HepG2 (cell line): ENCODE results near the gene RBCK1. TPM values are rescaled to one million over a fixed set of nuclear protein-coding genes. Genes with fewer than 3 reads are reported as not detected.

ENCODE experiments used
- ATAD3A ChIP-seq: sonication (generic); formaldehyde crosslinking; IDR thresholded peaks from 2 replicates; pipeline ENCODE4 v1.4.0; 2020; ENCODE audit warnings: missing genetic modification reagents
- GTF3A ChIP-seq: sonication (generic); formaldehyde crosslinking; conservative IDR thresholded peaks from 2 replicates; pipeline ENCODE4 v1.4.0; 2020; ENCODE audit warnings: mild to moderate bottlenecking, missing genetic modification reagents
- HNRNPH1 ChIP-seq: fragments of 200-400 bp; formaldehyde crosslinking; optimal IDR thresholded peaks from 2 replicates; pipeline ENCODE3; 2017; ENCODE audit warnings: mild to moderate bottlenecking, low read depth, low read length
- HNRNPK ChIP-seq: fragments of 200-400 bp; formaldehyde crosslinking; IDR thresholded peaks from 2 replicates; pipeline ENCODE4 v1.6.1; 2018; ENCODE audit warnings: low read length, low read depth, moderate library complexity, mild to moderate bottlenecking; ENCODE audit not compliant: poor library complexity, severe bottlenecking
- KLF16 ChIP-seq, 2 experiments: sonication (generic) in 1 of 2; formaldehyde crosslinking in 1 of 2; IDR thresholded peaks; 2 replicates each; pipeline versions ENCODE4 v1.6.1 to v1.8.0; 2016 to 2023; ENCODE audit warnings: missing genetic modification reagents in 2 of 2, missing compliant biosample characterization in 1 of 2
- MTA1 ChIP-seq: sonication (generic); formaldehyde crosslinking; IDR thresholded peaks from 2 replicates; pipeline ENCODE4 v1.4.0; 2020; ENCODE audit warnings: missing genetic modification reagents, mild to moderate bottlenecking, borderline replicate concordance
- STAT5B ChIP-seq: sonication (generic); formaldehyde crosslinking; IDR thresholded peaks from 2 replicates; pipeline ENCODE4 v1.4.0; 2020; ENCODE audit warnings: missing genetic modification reagents
- ZFAT ChIP-seq: sonication (generic); formaldehyde crosslinking; conservative IDR thresholded peaks from 2 replicates; pipeline ENCODE4 v1.8.1; 2023; ENCODE audit warnings: missing genetic modification reagents, inconsistent platforms
- ZNF326 ChIP-seq: sonication (generic); formaldehyde crosslinking; IDR thresholded peaks from 2 replicates; pipeline ENCODE4 v1.4.0; 2020; ENCODE audit warnings: missing genetic modification reagents, borderline replicate concordance
- ZZZ3 ChIP-seq: sonication (generic); formaldehyde crosslinking; IDR thresholded peaks from 2 replicates; pipeline ENCODE4 v1.4.0; 2020; ENCODE audit warnings: missing genetic modification reagents, mild to moderate bottlenecking, borderline replicate concordance
- polyA plus RNA-seq, 8 experiments: library from polyadenylated mRNA; depleted of rRNA in 3 of 8; stranded (reverse) in 7 of 8; unstranded in 1 of 8; fragments of >200 nt; fragmentation: Illumina TruSeq in 4 of 8; extraction: Trizol in 4 of 8; gene quantifications; 2 replicates each; pipeline versions ENCODE4 v1.2.1 to v1.2.3, GENCODE V29; 2011 to 2016; ENCODE audit warnings: low read depth in 4 of 8, missing spikeins in 1 of 8, mixed read lengths in 1 of 8; ENCODE audit not compliant: insufficient read depth in 1 of 8
- total RNA-seq, 5 experiments: library from RNA; depleted of rRNA; stranded (reverse); fragments of >200 nt; fragmentation: Illumina TruSeq; extraction: Trizol; gene quantifications; 2 replicates each; pipeline ENCODE4 v1.2.3, GENCODE V29; 2016; ENCODE audit warnings: low read depth in 1 of 5
- TF ChIP-seq, protein P1 (sequence below), 2 experiments: fragments of 450-650 bp in 1 of 2; sonication (generic) in 1 of 2; formaldehyde crosslinking in 1 of 2; IDR thresholded peaks; 2 replicates each; pipeline versions ENCODE4 v1.6.1 to v1.8.0; 2016 to 2022; ENCODE audit warnings: antibody characterized with exemption in 1 of 2, mild to moderate bottlenecking in 1 of 2, missing genetic modification reagents in 1 of 2
- TF ChIP-seq, protein P2 (sequence below): sonication (generic); formaldehyde crosslinking; IDR thresholded peaks from 2 replicates; pipeline ENCODE4 v1.8.0; 2023; ENCODE audit warnings: mild to moderate bottlenecking, missing genetic modification reagents
- TF ChIP-seq, protein P3 (sequence below): sonication (generic); formaldehyde crosslinking; IDR thresholded peaks from 2 replicates; pipeline ENCODE4 v1.5.1; 2020; ENCODE audit warnings: mild to moderate bottlenecking, missing genetic modification reagents, moderate library complexity
- TF ChIP-seq, protein P4 (sequence below): sonication (generic); formaldehyde crosslinking; IDR thresholded peaks from 2 replicates; pipeline ENCODE4 v1.5.0; 2020; ENCODE audit warnings: mild to moderate bottlenecking, low read depth, missing genetic modification reagents, borderline replicate concordance

RBCK1 gene
- total and polyA plus RNA-seq, 2 of the 13 experiments (the other 11 are each of a cell fraction or from before 2014, with no cell fraction given), result 149 to 215 TPM

DNA sequence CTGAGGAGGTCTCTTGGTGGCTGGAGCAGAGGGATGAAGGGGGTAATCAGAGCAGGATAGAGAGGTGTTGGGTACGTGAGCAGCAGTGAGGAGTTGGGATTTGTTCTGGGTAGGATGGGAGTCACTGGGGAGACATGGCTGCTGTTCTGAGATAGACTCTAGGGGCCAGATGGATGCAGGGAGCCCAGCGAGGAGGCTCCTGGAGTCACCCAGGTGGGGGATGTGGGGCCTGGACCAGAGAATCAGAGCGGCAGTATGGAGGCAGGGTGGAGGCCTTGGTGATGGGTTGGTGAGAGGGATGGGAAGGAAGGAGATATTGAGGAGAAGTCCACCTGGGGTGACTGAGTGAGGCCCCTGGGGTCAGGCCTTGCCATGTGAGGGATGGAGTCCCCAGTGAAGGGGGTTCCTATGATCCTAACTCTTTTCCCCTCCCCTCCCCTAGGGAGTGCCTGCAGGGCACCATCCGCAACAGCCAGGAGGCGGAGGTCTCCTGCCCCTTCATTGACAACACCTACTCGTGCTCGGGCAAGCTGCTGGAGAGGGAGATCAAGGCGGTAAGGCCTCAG lies 13.7 kb downstream of the RBCK1 start (continued):
- TF ChIP-seq, protein P1, sequence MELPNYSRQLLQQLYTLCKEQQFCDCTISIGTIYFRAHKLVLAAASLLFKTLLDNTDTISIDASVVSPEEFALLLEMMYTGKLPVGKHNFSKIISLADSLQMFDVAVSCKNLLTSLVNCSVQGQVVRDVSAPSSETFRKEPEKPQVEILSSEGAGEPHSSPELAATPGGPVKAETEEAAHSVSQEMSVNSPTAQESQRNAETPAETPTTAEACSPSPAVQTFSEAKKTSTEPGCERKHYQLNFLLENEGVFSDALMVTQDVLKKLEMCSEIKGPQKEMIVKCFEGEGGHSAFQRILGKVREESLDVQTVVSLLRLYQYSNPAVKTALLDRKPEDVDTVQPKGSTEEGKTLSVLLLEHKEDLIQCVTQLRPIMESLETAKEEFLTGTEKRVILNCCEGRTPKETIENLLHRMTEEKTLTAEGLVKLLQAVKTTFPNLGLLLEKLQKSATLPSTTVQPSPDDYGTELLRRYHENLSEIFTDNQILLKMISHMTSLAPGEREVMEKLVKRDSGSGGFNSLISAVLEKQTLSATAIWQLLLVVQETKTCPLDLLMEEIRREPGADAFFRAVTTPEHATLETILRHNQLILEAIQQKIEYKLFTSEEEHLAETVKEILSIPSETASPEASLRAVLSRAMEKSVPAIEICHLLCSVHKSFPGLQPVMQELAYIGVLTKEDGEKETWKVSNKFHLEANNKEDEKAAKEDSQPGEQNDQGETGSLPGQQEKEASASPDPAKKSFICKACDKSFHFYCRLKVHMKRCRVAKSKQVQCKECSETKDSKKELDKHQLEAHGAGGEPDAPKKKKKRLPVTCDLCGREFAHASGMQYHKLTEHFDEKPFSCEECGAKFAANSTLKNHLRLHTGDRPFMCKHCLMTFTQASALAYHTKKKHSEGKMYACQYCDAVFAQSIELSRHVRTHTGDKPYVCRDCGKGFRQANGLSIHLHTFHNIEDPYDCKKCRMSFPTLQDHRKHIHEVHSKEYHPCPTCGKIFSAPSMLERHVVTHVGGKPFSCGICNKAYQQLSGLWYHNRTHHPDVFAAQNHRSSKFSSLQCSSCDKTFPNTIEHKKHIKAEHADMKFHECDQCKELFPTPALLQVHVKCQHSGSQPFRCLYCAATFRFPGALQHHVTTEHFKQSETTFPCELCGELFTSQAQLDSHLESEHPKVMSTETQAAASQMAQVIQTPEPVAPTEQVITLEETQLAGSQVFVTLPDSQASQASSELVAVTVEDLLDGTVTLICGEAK (IDR thresholded peaks at IDR 0.05), result no peak
- TF ChIP-seq, protein P1 (CRISPR knock-in tag; IDR thresholded peaks at IDR 0.05), result no peak
- no peak for TF ChIP-seq MTA1 (CRISPR knock-in tag)
- peak; percentile 28 for TF ChIP-seq HNRNPH1
- no peak for TF ChIP-seq ZFAT (CRISPR knock-in tag)
- TF ChIP-seq, protein P2, sequence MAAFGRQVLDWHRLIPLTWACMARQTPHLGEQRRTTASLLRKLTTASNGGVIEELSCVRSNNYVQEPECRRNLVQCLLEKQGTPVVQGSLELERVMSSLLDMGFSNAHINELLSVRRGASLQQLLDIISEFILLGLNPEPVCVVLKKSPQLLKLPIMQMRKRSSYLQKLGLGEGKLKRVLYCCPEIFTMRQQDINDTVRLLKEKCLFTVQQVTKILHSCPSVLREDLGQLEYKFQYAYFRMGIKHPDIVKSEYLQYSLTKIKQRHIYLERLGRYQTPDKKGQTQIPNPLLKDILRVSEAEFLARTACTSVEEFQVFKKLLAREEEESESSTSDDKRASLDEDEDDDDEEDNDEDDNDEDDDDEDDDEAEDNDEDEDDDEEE (CRISPR knock-in tag), result no peak
- no peak for TF ChIP-seq KLF16 (CRISPR knock-in tag; IDR thresholded peaks at IDR 0.05)
- TF ChIP-seq, protein P3, sequence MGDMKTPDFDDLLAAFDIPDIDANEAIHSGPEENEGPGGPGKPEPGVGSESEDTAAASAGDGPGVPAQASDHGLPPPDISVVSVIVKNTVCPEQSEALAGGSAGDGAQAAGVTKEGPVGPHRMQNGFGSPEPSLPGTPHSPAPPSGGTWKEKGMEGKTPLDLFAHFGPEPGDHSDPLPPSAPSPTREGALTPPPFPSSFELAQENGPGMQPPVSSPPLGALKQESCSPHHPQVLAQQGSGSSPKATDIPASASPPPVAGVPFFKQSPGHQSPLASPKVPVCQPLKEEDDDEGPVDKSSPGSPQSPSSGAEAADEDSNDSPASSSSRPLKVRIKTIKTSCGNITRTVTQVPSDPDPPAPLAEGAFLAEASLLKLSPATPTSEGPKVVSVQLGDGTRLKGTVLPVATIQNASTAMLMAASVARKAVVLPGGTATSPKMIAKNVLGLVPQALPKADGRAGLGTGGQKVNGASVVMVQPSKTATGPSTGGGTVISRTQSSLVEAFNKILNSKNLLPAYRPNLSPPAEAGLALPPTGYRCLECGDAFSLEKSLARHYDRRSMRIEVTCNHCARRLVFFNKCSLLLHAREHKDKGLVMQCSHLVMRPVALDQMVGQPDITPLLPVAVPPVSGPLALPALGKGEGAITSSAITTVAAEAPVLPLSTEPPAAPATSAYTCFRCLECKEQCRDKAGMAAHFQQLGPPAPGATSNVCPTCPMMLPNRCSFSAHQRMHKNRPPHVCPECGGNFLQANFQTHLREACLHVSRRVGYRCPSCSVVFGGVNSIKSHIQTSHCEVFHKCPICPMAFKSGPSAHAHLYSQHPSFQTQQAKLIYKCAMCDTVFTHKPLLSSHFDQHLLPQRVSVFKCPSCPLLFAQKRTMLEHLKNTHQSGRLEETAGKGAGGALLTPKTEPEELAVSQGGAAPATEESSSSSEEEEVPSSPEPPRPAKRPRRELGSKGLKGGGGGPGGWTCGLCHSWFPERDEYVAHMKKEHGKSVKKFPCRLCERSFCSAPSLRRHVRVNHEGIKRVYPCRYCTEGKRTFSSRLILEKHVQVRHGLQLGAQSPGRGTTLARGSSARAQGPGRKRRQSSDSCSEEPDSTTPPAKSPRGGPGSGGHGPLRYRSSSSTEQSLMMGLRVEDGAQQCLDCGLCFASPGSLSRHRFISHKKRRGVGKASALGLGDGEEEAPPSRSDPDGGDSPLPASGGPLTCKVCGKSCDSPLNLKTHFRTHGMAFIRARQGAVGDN (CRISPR knock-in tag), result 0 out of 2 replicates have a peak, but pooled peaks have one; percentile 8
- no peak for TF ChIP-seq ZZZ3 (CRISPR knock-in tag)
- no peak for TF ChIP-seq STAT5B (CRISPR knock-in tag)
- no peak for TF ChIP-seq GTF3A (CRISPR knock-in tag)
- no peak for TF ChIP-seq ZNF326
- TF ChIP-seq ATAD3A (CRISPR knock-in tag), result no peak
- TF ChIP-seq, protein P4, sequence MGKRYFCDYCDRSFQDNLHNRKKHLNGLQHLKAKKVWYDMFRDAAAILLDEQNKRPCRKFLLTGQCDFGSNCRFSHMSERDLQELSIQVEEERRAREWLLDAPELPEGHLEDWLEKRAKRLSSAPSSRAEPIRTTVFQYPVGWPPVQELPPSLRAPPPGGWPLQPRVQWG (CRISPR knock-in tag), result 0 out of 2 replicates have a peak, but pooled peaks have one; percentile 43
- TF ChIP-seq HNRNPK, result no peak
